Glutamatergic neuron (in vitro differentiated cells): ENCODE measurements around the gene SH3BP5L. TPM values are rescaled to one million over a fixed set of nuclear protein-coding genes. Genes with fewer than 3 reads are reported as not detected.
"Not testable (repeated sequence)": the region's sequence is repeated elsewhere in the genome, so short reads cannot be mapped to it uniquely, and the experiment has no call there.

Experiments used
- DNase-seq: peaks from one replicate; pipeline ENCODE4 v3.0.0; 2022
- H3K27ac Mint-ChIP-seq: one replicate; pipeline ENCODE4 v1.8.0; 2020; ENCODE audit warnings: mild to moderate bottlenecking, mixed read lengths, inconsistent platforms; ENCODE audit not compliant: unreplicated experiment
- H3K27me3 Mint-ChIP-seq: one replicate; pipeline ENCODE4 v1.8.0; 2020; ENCODE audit warnings: mild to moderate bottlenecking, moderate library complexity, mixed read lengths, inconsistent platforms; ENCODE audit not compliant: unreplicated experiment
- H3K36me3 Mint-ChIP-seq: one replicate; pipeline ENCODE4 v1.8.0; 2020; ENCODE audit warnings: mild to moderate bottlenecking, mixed read lengths, inconsistent platforms; ENCODE audit not compliant: unreplicated experiment
- H3K4me1 Mint-ChIP-seq: one replicate; pipeline ENCODE4 v1.8.0; 2020; ENCODE audit warnings: mild to moderate bottlenecking, low read depth, mixed read lengths, inconsistent platforms; ENCODE audit not compliant: unreplicated experiment
- H3K4me3 Mint-ChIP-seq: one replicate; pipeline ENCODE4 v1.8.0; 2020; ENCODE audit warnings: mild to moderate bottlenecking, mixed read lengths, inconsistent platforms; ENCODE audit not compliant: unreplicated experiment
- H3K9me3 Mint-ChIP-seq: one replicate; pipeline ENCODE4 v1.8.0; 2020; ENCODE audit warnings: mild to moderate bottlenecking, moderate library complexity, mixed read lengths, inconsistent platforms; ENCODE audit not compliant: unreplicated experiment
- CTCF ChIP-seq: fragments of 200-600 bp; sonication (generic); IDR thresholded peaks from one replicate; pipeline ENCODE4 v1.5.0; 2021; ENCODE audit not compliant: partially characterized antibody, unreplicated experiment
- total RNA-seq: library from RNA; stranded (reverse); fragmentation: NEBNext Ultra II Directional; extraction: Animal tissue kit (Norgen Biotek cat#: 25700); gene quantifications from one replicate; pipeline ENCODE4 v1.2.1, GENCODE V29; 2021; ENCODE audit not compliant: unreplicated experiment

The SH3BP5L gene
- total RNA-seq, 1 donor from 2014 or later, result 74.0 TPM

GRCh38 chr1:248807067-248807737 is 18.5 kb downstream of the SH3BP5L start:
- peaks cover 11% of the 10 kb centered on the region for H3K27me3 Mint-ChIP-seq
- no peak overlapping the region for H3K4me3 Mint-ChIP-seq
- peaks cover 5% of the 10 kb centered on the region for H3K9me3 Mint-ChIP-seq
- peak; percentile 74 for DNase-seq
- no peaks in the 10 kb centered on the region for H3K36me3 Mint-ChIP-seq
- no peak overlapping the region for H3K27ac Mint-ChIP-seq
- no peaks in the 10 kb centered on the region for H3K4me1 Mint-ChIP-seq
- TF ChIP-seq CTCF, result peak; percentile 66

- no peaks in the 10 kb centered on the region for H3K4me1 Mint-ChIP-seq
- TF ChIP-seq CTCF, result no peak
- no peaks in the 10 kb centered on the region for H3K36me3 Mint-ChIP-seq
- DNase-seq, result no peak
- no peak overlapping the region for H3K27ac Mint-ChIP-seq
- H3K4me3 Mint-ChIP-seq, result no peak overlapping the region
- H3K9me3 Mint-ChIP-seq, result peaks cover 5% of the 10 kb centered on the region
- peaks cover 9% of the 10 kb centered on the region for H3K27me3 Mint-ChIP-seq
Observed at GRCh38 chr1:248805876-248806275, 19.8 kb downstream of the SH3BP5L start.

GRCh38 chr1:248804771-248805681 is 20.7 kb downstream of the SH3BP5L start:
- H3K27ac Mint-ChIP-seq, result no peak overlapping the region
- TF ChIP-seq CTCF, result no peak
- peaks cover 6% of the 10 kb centered on the region for H3K27me3 Mint-ChIP-seq
- H3K4me3 Mint-ChIP-seq, result no peak overlapping the region
- H3K4me1 Mint-ChIP-seq, result no peaks in the 10 kb centered on the region
- DNase-seq, result no peak
- no peaks in the 10 kb centered on the region for H3K36me3 Mint-ChIP-seq
- H3K9me3 Mint-ChIP-seq, result peaks cover 5% of the 10 kb centered on the region

GRCh38 chr1:248803501-248803900 is 22.2 kb downstream of the SH3BP5L start:
- H3K9me3 Mint-ChIP-seq, H3K27ac Mint-ChIP-seq, H3K27me3 Mint-ChIP-seq, DNase-seq, H3K4me1 Mint-ChIP-seq, H3K36me3 Mint-ChIP-seq, H3K4me3 Mint-ChIP-seq: not testable (repeated sequence)

GRCh38 chr1:248802454-248802853 is 23.3 kb downstream of the SH3BP5L start:
- H3K4me3 Mint-ChIP-seq, result no peak overlapping the region
- DNase-seq, result no peak
- no peaks in the 10 kb centered on the region for H3K4me1 Mint-ChIP-seq
- TF ChIP-seq CTCF, result no peak
- H3K27me3 Mint-ChIP-seq, result peaks cover 4% of the 10 kb centered on the region
- peaks cover 5% of the 10 kb centered on the region for H3K9me3 Mint-ChIP-seq
- H3K36me3 Mint-ChIP-seq, result no peaks in the 10 kb centered on the region
- H3K27ac Mint-ChIP-seq, result no peak overlapping the region
